Mesodermal cell (in vitro differentiated cells): Measurements from ENCODE around the gene DHRS13.

Experiments
- H3K27ac ChIP-seq: 2 replicates; pipeline ENCODE4 v1.7.0; 2013; ENCODE audit warnings: mild to moderate bottlenecking, low read depth, low read length, moderate library complexity; ENCODE audit not compliant: severe bottlenecking
- H3K36me3 ChIP-seq: 2 replicates; pipeline ENCODE4 v1.7.1; 2013; ENCODE audit warnings: mild to moderate bottlenecking, low read length, moderate library complexity; ENCODE audit not compliant: control insufficient read depth, insufficient read depth
- H3K4me1 ChIP-seq: one replicate; pipeline ENCODE4 v1.7.1; 2013; ENCODE audit warnings: mild to moderate bottlenecking, low read length; ENCODE audit not compliant: insufficient read depth, control insufficient read depth, poor library complexity, severe bottlenecking
- H3K4me3 ChIP-seq: 2 replicates; pipeline ENCODE4 v1.7.0; 2013; ENCODE audit warnings: low read length, control low read depth, mild to moderate bottlenecking; ENCODE audit not compliant: insufficient read depth, poor library complexity, severe bottlenecking; ENCODE audit errors: extremely low read depth
- H3K9me3 ChIP-seq: 2 replicates; pipeline ENCODE4 v1.7.1; 2013; ENCODE audit warnings: mild to moderate bottlenecking, low read length, moderate library complexity; ENCODE audit not compliant: control insufficient read depth
- WGBS, 2 experiments: methylation state at CpG; one replicate each; pipeline ENCODE4 v1.1.5; 2013; ENCODE audit warnings: missing lambda C conversion rate in 2 of 2; ENCODE audit not compliant: insufficient coverage in 2 of 2; 5-methylcytosine and 5-hydroxymethylcytosine counted together

The DHRS13 gene

DNA sequence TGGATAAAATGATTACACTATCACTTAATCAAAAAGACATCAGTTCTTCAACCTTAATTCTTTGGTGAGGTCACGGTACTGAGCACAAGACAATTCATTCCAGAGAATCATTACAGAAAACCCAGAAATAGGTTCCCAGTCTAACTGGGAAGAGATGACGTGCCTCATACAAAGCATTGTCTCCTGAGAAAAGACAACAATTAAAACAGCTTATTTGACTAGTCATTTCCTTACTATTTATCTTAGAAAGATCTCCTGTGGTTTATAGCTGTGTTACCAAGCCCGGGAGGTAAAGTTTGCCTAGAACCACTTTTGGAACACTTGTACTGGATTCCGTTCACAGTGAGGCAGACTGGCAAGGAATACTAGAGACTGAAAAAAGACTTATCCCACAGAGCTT lies 43.4 kb upstream of the DHRS13 start:
- 97 to 100% methylated on average over 4 of the region's 4 CpGs for WGBS, 2 experiments
- Histone ChIP-seq H3K27ac (peak overlapping the region; percentile 11), H3K4me3 (no peak overlapping the region), H3K36me3 (peaks cover 62% of the 10 kb centered on the region), H3K4me1 (peaks cover 14% of the 10 kb centered on the region), H3K9me3 (no peaks in the 10 kb centered on the region)

DNA sequence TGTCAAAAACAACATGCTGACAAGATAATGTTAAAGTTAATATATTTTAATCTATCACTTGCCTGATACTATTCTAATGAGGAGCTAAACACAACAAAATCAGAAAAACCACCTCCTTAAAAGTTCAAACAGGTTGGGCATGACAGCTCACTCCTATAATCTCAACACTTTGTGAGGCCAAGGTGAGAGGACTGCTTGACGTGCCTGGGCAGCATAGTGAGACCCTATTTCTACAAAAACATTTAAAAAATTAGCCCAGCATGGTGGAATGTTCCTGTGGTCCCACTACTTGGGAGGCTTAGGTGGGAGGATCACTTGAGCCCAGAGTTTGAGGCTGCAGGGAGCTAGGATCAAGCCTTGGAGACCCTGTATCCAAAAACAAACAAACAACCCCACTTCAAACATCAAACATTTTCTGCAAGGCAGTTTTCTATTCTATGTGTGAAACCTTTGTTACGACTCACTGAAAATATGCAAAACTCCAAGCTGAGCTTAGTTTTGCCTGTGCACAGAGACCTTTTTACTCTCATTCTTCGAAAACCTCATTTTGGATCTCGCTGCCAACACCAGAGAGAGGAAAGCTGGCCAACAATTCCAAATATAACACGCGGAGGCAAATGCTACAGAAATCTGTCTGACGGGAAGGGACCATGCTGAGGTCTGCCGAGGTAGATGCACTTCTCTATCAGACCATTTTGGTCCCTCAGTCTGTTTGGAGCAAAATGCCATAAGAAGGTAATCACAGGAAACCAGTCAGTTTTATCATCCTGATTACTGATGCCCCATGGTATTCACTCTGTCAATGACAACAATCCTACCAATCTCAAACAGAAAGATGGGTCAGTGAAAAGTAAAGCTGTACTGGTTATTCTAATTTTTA lies 42.2 kb upstream of the DHRS13 start:
- peaks cover 62% of the 10 kb centered on the region for H3K36me3 ChIP-seq
- no peak overlapping the region for H3K27ac ChIP-seq
- H3K9me3 ChIP-seq = no peaks in the 10 kb centered on the region
- H3K4me1 ChIP-seq = peaks cover 14% of the 10 kb centered on the region
- WGBS, 2 experiments = 92 to 93% methylated on average over 7 of the region's 8 CpGs
- H3K4me3 ChIP-seq = no peak overlapping the region

DNA sequence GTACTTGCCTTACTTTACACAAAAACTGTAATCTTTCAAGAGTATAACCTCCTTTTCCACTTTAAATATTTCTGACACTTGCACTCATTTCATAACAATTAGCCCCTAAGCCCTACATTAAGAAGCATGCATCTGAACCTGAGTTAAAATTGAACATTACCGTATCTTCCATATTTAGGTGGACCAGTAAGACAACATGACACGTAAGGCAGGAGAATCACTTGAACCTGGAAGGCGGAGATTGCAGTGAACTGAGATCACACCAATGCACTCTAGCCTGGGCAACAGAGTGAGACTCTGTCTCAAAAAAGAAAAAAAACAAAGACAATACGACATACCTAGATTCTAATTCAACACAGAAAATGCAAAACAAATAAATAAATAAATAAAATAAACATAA lies 41.5 kb upstream of the DHRS13 start:
- Histone ChIP-seq H3K27ac (no peak overlapping the region), H3K4me1 (peaks cover 14% of the 10 kb centered on the region), H3K9me3 (no peaks in the 10 kb centered on the region), H3K36me3 (peaks cover 66% of the 10 kb centered on the region), H3K4me3 (no peak overlapping the region)
- 95% methylated on average over 3 of the region's 4 CpGs; no CpG with 5 or more reads in 1 of the 2 experiments for WGBS, 2 experiments

DNA sequence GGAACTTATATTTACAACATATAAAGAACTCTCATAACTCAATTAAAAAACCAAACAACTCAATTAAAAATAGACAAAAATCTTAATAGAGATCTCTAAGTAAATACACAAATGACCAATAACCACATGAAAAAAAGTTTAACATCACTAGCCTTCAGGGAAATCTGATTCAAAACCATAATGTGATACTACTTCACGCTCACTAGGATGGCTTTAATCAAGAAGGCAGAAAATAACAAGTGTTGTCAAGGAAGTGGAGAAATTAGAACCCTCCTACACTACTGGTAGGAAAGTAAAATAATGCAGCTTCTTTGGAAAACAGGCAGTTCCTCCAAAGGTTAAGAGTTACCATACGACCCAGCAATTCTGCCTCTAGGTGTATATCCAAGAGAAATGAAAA lies 40.0 kb upstream of the DHRS13 start:
- Histone ChIP-seq H3K9me3 (no peaks in the 10 kb centered on the region), H3K36me3 (peaks cover 67% of the 10 kb centered on the region), H3K4me3 (no peak overlapping the region), H3K4me1 (peaks cover 9% of the 10 kb centered on the region), H3K27ac (no peak overlapping the region)
- 100% methylated on average over 1 of the region's 2 CpGs; no CpG with 5 or more reads in 1 of the 2 experiments for WGBS, 2 experiments

DNA sequence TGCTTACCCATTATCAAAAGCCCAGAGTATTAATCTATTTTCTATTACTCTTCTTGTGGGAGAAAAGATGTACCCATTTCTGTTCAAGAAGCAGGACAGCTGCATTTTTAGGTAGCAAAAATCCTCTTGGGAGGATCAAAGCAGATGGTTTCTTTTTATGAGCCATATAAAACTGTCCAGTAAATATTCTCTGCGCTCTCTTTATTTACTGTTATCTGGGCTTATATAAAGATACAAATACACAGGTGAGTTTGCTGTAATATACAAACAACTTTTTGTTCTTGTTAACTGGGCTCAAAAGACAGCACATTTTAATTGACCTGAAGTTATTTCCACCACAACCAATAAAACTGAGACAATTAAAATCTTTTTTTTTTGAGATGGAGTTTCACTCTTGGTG lies 38.4 kb upstream of the DHRS13 start:
- peaks cover 51% of the 10 kb centered on the region for H3K36me3 ChIP-seq
- peaks cover 2% of the 10 kb centered on the region for H3K4me1 ChIP-seq
- H3K4me3 ChIP-seq = no peak overlapping the region
- no CpG with 5 or more reads among the region's 1 CpG for WGBS, 2 experiments
- H3K27ac ChIP-seq = no peak overlapping the region
- no peaks in the 10 kb centered on the region for H3K9me3 ChIP-seq

DNA sequence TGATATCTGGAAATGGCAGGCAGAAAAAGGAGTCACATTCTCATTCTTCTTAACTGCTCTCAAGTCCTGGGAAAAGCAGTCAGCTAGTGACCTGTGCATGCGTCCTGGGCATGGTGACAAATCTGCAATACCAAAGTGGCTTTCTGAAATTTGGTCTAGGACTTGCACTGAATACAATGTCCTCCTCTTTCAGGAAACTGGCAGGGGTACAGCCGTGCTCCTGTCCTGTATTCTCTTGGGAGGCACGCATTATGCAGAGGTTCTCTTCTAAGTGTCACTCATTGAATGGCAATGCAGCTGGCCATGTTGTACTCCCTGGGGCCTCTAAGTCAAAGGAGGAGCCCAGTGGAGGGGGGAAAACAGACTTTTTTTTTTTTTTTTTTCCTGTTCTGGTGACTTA lies 37.8 kb upstream of the DHRS13 start:
- H3K27ac ChIP-seq = no peak overlapping the region
- H3K4me1 ChIP-seq = peaks cover 7% of the 10 kb centered on the region
- H3K36me3 ChIP-seq = peaks cover 52% of the 10 kb centered on the region
- no peak overlapping the region for H3K4me3 ChIP-seq
- WGBS, 2 experiments = 71 to 81% methylated on average over 3 of the region's 3 CpGs
- no peaks in the 10 kb centered on the region for H3K9me3 ChIP-seq

DNA sequence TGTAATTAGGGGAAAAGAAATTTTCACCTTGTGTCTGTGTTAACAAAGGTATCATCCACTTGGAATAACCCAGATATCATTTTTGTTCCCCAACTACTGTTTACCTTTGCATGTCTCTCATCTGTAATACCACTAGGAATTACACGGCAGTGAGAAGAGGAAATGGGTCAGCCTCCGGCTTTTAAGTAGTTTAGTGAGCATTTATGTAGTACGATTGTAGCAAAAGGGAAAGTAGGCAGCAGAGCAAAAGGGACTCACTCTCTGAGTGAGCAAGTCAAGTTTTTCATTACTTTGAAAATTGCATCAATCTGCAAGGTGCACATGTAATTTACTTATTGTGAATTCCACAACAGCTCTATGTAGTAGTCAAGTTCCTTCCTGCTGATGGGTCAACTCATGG lies 37.3 kb upstream of the DHRS13 start:
- WGBS, 2 experiments = 100% methylated on average over 2 to 3 of the region's 3 CpGs
- Histone ChIP-seq H3K4me3 (no peak overlapping the region), H3K27ac (no peak overlapping the region), H3K9me3 (no peaks in the 10 kb centered on the region), H3K36me3 (peaks cover 51% of the 10 kb centered on the region), H3K4me1 (peaks cover 7% of the 10 kb centered on the region)

DNA sequence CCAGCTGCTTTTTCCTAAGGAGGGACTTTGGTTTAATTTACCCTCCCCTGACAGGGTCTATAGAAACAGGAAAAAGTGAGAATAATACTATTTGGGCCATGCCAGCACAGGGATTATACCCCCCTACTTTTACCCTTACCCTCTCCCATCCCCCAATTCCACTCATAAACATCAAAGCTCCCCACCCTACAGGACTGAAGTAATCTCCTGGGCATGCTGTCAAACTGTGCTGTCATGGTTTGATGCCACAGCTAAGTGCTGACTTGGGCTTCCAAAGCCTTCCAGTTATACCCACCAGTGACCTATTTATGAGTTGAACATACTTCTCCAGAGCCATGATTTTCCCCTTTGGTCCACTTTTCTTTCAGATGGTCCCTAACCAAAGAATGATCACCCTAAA lies 35.7 kb upstream of the DHRS13 start:
- Histone ChIP-seq H3K4me3 (no peak overlapping the region), H3K4me1 (peaks cover 7% of the 10 kb centered on the region), H3K9me3 (no peaks in the 10 kb centered on the region), H3K36me3 (peaks cover 51% of the 10 kb centered on the region), H3K27ac (no peak overlapping the region)

DNA sequence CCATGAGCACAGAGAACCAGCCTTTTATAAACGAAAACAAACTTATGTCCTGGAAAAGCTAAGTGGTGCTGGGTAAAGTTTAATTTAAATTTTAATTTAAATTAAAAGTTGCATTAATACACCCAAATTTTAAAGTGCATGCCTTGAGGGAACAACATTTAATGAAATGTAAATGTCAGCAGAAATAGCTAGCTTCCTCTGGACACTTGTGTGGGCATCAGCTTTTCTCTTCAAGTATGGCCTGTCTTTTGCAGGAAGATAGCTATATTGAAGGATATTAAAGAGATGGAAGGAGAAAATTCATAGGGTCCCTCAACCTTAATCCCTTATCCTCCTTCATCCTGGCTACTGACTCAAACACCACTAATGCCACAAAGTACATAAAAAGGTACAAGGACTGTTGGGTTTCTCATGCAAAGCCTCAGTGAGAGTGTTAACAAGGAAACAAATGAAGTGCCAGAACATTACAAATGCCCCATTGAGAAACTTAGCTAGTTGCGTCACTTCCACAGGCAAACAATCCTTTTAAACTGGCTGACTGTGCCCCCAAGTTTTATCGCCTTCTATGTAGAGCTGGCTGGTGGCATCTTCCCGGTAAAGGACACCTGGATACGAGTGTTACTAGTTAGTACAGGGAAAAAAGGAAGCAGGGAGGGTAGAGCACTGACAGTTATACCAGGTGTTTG lies 34.3 kb upstream of the DHRS13 start:
- 83 to 96% methylated on average over 2 to 3 of the region's 5 CpGs for WGBS, 2 experiments
- H3K36me3 ChIP-seq = peaks cover 46% of the 10 kb centered on the region
- H3K9me3 ChIP-seq = no peaks in the 10 kb centered on the region
- no peak overlapping the region for H3K27ac ChIP-seq
- no peak overlapping the region for H3K4me3 ChIP-seq
- H3K4me1 ChIP-seq = peaks cover 7% of the 10 kb centered on the region

DNA sequence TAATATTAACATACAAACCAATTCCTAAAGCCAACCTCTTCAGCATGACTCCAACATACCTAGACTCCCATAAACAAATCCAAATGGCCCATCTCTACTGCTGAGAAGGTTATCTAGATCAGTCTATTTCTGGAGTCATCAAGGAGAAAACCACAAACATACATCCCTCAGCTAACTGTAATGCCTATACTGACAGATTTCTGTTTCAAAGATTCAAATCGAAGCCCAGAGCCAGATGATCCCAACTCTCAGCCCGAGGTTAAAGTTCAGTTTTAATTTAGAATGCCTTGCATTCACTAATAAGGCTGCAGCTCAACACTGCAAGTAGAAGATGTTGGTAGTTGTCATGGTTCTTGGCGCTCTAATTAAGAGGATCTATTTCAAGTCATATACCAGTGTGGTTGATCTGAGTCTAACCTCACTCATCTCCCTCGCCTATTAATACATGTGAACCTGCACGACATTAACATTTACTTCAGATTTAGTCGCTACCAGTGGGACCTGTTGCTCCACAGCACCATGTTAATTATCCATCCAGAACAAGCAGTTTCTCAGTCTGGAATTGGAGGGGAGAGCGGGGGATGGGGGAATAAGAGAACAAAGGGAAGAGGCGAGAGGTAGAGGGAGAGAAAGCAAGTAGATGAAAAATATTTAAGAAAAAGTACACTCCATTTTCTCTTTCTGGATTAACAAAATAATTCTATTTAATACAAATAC lies 33.0 kb upstream of the DHRS13 start:
- Histone ChIP-seq H3K9me3 (no peaks in the 10 kb centered on the region), H3K4me1 (peaks cover 7% of the 10 kb centered on the region), H3K36me3 (peaks cover 44% of the 10 kb centered on the region), H3K27ac (no peak overlapping the region), H3K4me3 (no peak overlapping the region)
- WGBS, 2 experiments = 100% methylated on average over 3 of the region's 8 CpGs
